Kidney epithelial cell (primary cell): ENCODE results near the gene USP13. TPM values are rescaled to one million over a fixed set of nuclear protein-coding genes. Genes with fewer than 3 reads are reported as not detected.

Experiments used
- DNase-seq: peaks from one replicate; pipeline ENCODE4 v3.0.0-alpha.2; 2010; ENCODE audit warnings: low read depth
- H3K27me3 ChIP-seq: 2 replicates; pipeline ENCODE4 v1.6.0; 2011; ENCODE audit warnings: low read length; ENCODE audit not compliant: control insufficient read depth, insufficient read depth
- H3K36me3 ChIP-seq: 2 replicates; pipeline ENCODE4 v1.5.1; 2011; ENCODE audit warnings: low read length; ENCODE audit not compliant: control insufficient read depth, insufficient read depth
- H3K4me3 ChIP-seq: 2 replicates; pipeline ENCODE4 v1.5.1; 2011; ENCODE audit warnings: low read depth, mild to moderate bottlenecking, control low read depth, low read length
- CTCF ChIP-seq: IDR thresholded peaks from 2 replicates; pipeline ENCODE4 v1.5.1; 2011; ENCODE audit warnings: mild to moderate bottlenecking, moderate library complexity, low read length, control low read depth, inconsistent platforms; ENCODE audit not compliant: insufficient read depth, poor library complexity, severe bottlenecking
- total RNA-seq: library from RNA; depleted of rRNA; stranded (reverse); fragments of >200 nt; gene quantifications from 2 replicates; pipeline ENCODE4 v1.2.3, GENCODE V29; 2015

Gene USP13
- total RNA-seq, 1 donor from 2014 or later = 6.4 TPM

GRCh38 chr3:179743913-179744312 lies 91.1 kb downstream of the USP13 start:
- TF ChIP-seq CTCF = no peak
- Histone ChIP-seq H3K36me3 (peaks cover 2% of the 10 kb centered on the region), H3K4me3 (no peak overlapping the region), H3K27me3 (no peaks in the 10 kb centered on the region)
- no peak for DNase-seq

- TF ChIP-seq CTCF = no peak
- no peak for DNase-seq
- H3K4me3 ChIP-seq = no peak overlapping the region
- H3K27me3 ChIP-seq = no peaks in the 10 kb centered on the region
- H3K36me3 ChIP-seq = peaks cover 2% of the 10 kb centered on the region
Observed at GRCh38 chr3:179744667-179745066, 91.8 kb downstream of the USP13 start.

GRCh38 chr3:179745079-179745478 lies 92.2 kb downstream of the USP13 start:
- H3K4me3 ChIP-seq = no peak overlapping the region
- peaks cover 2% of the 10 kb centered on the region for H3K36me3 ChIP-seq
- TF ChIP-seq CTCF = no peak
- no peaks in the 10 kb centered on the region for H3K27me3 ChIP-seq
- DNase-seq = no peak

GRCh38 chr3:179745716-179746115 lies 92.9 kb downstream of the USP13 start:
- DNase-seq = no peak

GRCh38 chr3:179750720-179751328 lies 98.0 kb downstream of the USP13 start:
- Histone ChIP-seq H3K27me3 (no peaks in the 10 kb centered on the region), H3K4me3 (no peak overlapping the region), H3K36me3 (no peaks in the 10 kb centered on the region)
- peak; percentile 67 for TF ChIP-seq CTCF
- DNase-seq = no peak

More at GRCh38 chr3:179745716-179746115, 92.9 kb downstream of the USP13 start:
- no peak for TF ChIP-seq CTCF
- no peaks in the 10 kb centered on the region for H3K27me3 ChIP-seq
- H3K36me3 ChIP-seq = peaks cover 2% of the 10 kb centered on the region
- no peak overlapping the region for H3K4me3 ChIP-seq

- H3K36me3 ChIP-seq = peaks cover 1% of the 10 kb centered on the region
- no peak overlapping the region for H3K4me3 ChIP-seq
- DNase-seq = no peak
- TF ChIP-seq CTCF = no peak
- no peaks in the 10 kb centered on the region for H3K27me3 ChIP-seq
Observed at GRCh38 chr3:179760944-179761343, 108.1 kb downstream of the USP13 start.
